Prostate gland (tissue), 2 donors: ENCODE measurements around the gene AHNAK.

Experiments
- POLR2AphosphoS5 ChIP-seq: sonication (generic); formaldehyde crosslinking; IDR thresholded peaks from one replicate; pipeline ENCODE4 v1.6.1; 2017; ENCODE audit warnings: antibody characterized with exemption
- TF ChIP-seq, protein P1 (sequence below), 4 experiments: fragments of 200-600 bp in 2 of 4; fragments of 450-650 bp in 2 of 4; sonication (generic) in 2 of 4; IDR thresholded peaks; 1 replicate in 3 of 4; 2 replicates in 1 of 4; pipeline ENCODE4 v1.5.1; 2016 to 2019; ENCODE audit warnings: antibody characterized with exemption in 4 of 4, mild to moderate bottlenecking in 2 of 4, moderate library complexity in 2 of 4

DNA sequence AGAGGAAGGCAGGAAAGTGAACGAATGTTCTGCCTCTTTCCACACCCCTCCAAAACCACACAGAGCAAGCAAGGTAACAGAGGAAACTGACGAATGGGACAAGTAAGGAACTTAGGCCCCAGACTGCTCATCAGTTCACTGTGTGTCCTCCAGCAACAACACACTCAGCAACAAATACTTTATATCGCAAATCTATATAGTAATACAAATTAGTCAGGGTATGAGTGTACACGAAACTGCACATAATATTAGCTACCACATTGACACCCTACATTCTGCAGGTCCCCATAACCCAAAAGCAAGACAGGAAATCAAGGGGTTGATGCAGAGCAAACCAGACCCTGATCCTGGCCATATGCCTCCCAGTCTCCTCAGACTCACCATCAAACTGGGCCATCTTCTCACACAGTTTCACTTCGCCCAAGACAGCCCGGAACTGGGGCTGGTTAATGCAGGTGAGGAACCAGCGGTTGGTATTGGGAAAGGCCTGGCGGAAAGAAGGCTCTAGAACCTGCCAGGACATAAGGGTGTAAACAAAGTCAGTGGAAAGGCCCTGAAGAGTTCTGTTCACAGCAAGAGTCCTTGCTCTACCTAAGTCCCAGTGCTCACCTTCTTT, 20.5 kb upstream of the AHNAK start:
- TF ChIP-seq, protein P1, sequence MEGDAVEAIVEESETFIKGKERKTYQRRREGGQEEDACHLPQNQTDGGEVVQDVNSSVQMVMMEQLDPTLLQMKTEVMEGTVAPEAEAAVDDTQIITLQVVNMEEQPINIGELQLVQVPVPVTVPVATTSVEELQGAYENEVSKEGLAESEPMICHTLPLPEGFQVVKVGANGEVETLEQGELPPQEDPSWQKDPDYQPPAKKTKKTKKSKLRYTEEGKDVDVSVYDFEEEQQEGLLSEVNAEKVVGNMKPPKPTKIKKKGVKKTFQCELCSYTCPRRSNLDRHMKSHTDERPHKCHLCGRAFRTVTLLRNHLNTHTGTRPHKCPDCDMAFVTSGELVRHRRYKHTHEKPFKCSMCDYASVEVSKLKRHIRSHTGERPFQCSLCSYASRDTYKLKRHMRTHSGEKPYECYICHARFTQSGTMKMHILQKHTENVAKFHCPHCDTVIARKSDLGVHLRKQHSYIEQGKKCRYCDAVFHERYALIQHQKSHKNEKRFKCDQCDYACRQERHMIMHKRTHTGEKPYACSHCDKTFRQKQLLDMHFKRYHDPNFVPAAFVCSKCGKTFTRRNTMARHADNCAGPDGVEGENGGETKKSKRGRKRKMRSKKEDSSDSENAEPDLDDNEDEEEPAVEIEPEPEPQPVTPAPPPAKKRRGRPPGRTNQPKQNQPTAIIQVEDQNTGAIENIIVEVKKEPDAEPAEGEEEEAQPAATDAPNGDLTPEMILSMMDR (IDR thresholded peaks at IDR 0.05) = no peak
- no peak for TF ChIP-seq POLR2AphosphoS5
